ENCODE measurements around the gene CALN1.

Gene CALN1

DNA sequence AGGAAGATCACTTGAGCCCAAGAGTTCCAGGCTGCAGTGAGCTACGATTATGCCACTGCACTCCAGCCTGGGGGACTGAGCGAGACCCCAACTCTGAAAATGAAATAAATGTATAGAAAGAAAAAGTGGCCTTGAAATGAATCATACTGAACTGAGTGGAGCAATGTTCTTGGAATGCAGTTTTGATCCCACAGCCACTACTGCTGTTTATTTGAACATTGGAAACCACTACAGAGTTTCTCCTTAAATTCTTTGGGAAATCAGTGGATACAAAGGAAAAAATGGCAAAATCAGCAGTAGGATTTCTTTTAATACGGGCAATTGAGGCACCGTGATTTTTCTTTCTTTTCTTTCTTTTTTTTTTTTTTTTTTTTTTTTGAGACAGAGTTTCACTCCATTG is 642.8 kb downstream of the CALN1 start:
- TF ChIP-seq, protein P1, sequence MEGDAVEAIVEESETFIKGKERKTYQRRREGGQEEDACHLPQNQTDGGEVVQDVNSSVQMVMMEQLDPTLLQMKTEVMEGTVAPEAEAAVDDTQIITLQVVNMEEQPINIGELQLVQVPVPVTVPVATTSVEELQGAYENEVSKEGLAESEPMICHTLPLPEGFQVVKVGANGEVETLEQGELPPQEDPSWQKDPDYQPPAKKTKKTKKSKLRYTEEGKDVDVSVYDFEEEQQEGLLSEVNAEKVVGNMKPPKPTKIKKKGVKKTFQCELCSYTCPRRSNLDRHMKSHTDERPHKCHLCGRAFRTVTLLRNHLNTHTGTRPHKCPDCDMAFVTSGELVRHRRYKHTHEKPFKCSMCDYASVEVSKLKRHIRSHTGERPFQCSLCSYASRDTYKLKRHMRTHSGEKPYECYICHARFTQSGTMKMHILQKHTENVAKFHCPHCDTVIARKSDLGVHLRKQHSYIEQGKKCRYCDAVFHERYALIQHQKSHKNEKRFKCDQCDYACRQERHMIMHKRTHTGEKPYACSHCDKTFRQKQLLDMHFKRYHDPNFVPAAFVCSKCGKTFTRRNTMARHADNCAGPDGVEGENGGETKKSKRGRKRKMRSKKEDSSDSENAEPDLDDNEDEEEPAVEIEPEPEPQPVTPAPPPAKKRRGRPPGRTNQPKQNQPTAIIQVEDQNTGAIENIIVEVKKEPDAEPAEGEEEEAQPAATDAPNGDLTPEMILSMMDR (IDR thresholded peaks at IDR 0.05; ENCODE audit: low read depth, low read length, missing control alignments), result no peak
- no peak for DNase-seq (ENCODE audit: extremely low read depth, low read depth)

DNA sequence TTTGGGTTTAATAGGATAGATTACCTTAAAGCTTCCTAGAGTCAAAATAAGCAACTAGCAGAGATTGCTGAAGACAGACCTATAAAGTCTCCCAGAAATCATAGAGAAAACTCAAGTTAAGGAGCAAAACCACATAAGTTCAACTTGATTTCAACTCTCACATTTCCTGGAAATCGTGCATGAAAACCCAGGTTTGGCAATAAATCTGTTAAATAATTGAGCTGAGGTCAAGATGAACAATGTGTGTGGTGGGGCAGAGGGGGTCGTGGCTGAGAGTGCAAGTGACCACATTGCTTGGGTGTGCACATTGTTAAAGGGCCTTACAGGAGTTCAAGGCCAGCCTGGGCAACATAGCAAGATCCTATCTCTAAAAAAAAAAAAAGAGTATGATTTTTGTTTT is 643.7 kb downstream of the CALN1 start:
- H3K4me3 ChIP-seq (replicated peaks; ENCODE audit: low read depth, low read length), result no peak overlapping the region
- TF ChIP-seq, protein P1 (IDR thresholded peaks at IDR 0.05; ENCODE audit: low read depth, low read length, missing control alignments), result no peak
- no peak for DNase-seq (ENCODE audit: extremely low read depth, low read depth)

More for the DNA sequence above, 642.8 kb downstream of the CALN1 start:
- H3K4me3 ChIP-seq (replicated peaks; ENCODE audit: low read depth, low read length), result no peak overlapping the region

DNA sequence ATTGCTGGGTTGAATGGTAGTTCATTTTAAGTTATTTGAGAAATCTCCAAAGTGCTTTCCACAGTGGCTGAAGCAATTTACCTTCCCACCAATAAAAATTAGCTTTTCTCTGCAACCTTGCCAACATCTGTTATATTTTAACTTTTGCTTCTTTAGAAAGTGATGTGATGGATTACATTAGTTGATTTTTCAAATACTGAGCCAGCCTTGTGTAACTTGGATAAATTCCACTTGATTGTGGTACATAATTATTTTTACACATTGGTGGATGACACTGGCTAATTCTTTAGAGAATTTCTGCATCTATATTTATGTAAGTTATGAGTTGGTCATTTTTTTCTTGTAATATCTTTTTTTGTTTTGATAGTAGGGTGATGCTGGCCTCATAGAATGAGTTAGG is 646.1 kb downstream of the CALN1 start:
- DNase-seq (ENCODE audit: extremely low read depth, low read depth), result no peak
- H3K4me3 ChIP-seq (replicated peaks; ENCODE audit: low read depth, low read length), result no peak overlapping the region
- TF ChIP-seq, protein P1 (IDR thresholded peaks at IDR 0.05; ENCODE audit: low read depth, low read length, missing control alignments), result no peak

DNA sequence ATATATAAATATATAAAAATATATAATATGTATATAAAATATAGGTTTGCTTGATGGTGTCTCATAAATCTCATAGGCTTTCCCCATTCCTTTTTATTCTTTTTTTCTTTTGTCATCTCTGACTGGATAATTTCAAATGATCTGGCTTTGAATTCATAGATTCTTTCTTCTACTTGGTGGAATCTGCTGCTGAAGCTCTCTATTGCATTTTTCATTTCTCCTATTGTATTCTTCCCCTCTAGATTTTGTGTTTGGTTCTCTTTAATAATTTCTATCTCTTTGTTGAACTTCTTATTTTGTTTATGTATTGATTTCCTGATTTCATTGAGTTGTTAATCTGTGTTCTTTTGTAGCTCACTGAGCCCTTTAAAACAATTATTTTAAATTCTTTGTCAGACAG is 650.8 kb downstream of the CALN1 start:
- DNase-seq (ENCODE audit: extremely low read depth, low read depth), result no peak
- TF ChIP-seq, protein P1 (IDR thresholded peaks at IDR 0.05; ENCODE audit: low read depth, low read length, missing control alignments), result no peak
- no peak overlapping the region for H3K4me3 ChIP-seq (replicated peaks; ENCODE audit: low read depth, low read length)

DNA sequence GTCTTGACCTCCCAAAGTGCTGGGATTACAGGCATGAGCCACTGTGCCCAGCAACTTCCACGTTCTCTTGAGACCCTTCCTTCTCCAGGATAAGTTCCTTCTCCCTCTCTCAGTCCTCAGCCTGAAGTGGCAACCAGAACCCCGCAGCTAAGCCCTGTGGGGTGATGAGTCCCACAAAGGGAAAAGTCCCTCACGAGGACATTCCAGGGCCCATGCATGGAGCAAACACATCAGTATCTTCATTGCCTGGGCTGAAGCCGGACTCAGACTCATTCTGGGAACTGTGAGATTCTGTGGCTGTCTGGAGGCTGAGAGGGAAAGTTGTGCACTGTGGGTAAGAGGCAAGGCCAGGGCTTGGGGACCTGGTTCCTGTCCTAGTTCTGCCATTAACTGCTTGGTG is 657.3 kb downstream of the CALN1 start:
- DNase-seq (ENCODE audit: extremely low read depth, low read depth), result no peak
- TF ChIP-seq, protein P1 (IDR thresholded peaks at IDR 0.05; ENCODE audit: low read depth, low read length, missing control alignments), result no peak
- H3K4me3 ChIP-seq (replicated peaks; ENCODE audit: low read depth, low read length), result no peak overlapping the region

DNA sequence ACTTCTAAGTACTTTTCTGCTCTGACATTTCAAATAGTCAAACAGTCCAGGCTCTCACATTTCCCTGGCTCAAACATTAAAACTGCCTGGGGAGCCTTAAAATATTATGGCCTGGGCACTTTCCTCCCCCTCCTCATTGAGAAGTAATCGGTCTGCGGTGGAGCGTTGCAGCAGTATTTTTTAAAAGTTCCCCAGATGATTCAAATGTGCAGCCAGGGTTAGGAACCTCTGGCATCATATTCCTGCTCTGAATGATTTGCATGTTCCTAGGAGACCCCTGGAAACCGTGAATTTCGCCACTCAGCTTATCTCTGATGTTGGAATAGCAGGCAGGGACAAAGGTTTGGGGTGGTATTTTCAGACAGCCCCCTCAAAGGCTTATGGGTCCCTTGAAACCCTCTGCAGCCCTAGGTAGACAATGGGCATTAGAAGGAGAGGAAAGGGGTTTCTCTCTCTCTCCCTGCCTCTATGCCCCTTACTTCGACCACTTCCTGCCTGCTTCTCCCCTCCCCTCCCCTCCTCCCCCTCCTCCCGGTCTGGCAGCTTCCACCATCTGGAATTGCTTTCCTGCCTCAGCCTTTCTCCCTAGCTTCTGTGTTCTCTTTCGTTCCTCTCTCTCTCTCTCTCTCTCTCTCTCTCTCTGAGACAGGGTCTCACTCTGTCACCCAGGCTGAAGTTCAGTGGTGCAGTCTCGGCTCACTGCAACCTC is 658.0 kb downstream of the CALN1 start:
- no peak overlapping the region for H3K4me3 ChIP-seq (replicated peaks; ENCODE audit: low read depth, low read length)
- DNase-seq (ENCODE audit: extremely low read depth, low read depth), result no peak
- TF ChIP-seq, protein P1 (IDR thresholded peaks at IDR 0.05; ENCODE audit: low read depth, low read length, missing control alignments), result no peak

DNA sequence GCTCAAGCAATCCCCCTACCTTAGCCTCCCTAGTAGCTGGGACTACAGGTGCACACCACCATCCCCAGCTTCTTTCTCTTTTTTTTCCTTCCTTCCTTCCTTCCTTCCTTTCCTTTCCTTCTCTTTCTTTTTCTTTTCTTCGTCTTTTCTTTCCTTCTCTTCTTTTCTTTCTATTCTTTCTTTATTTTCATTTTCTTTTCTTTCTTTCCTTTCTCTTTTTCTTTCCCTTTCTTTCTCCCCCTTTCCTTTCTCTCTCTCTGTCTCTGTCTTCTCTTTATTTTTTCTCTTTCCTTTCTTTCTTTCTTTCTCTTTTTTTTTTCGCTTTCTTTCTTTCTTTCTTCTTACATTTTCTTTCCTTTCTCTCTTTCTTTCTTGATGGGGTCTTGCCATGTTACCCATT is 658.9 kb downstream of the CALN1 start:
- DNase-seq (ENCODE audit: extremely low read depth, low read depth), result no peak
- H3K4me3 ChIP-seq (replicated peaks; ENCODE audit: low read depth, low read length), result no peak overlapping the region
- TF ChIP-seq, protein P1 (IDR thresholded peaks at IDR 0.05; ENCODE audit: low read depth, low read length, missing control alignments), result no peak
